Testis (tissue), 2 donors: Measurements from ENCODE around the gene CXCL6.

ENCODE experiments used
- CTCF ChIP-seq, 3 experiments: fragments of 450-650 bp in 2 of 3; fragments of 200-600 bp in 1 of 3; sonication (generic) in 1 of 3; IDR thresholded peaks; one replicate each; pipeline ENCODE4 v1.5.1; 2016 to 2019; ENCODE audit warnings: antibody characterized with exemption in 3 of 3, mild to moderate bottlenecking in 2 of 3, moderate library complexity in 1 of 3
- POLR2A ChIP-seq: fragments of 450-650 bp; IDR thresholded peaks from one replicate; pipeline ENCODE4 v1.6.1; 2017; ENCODE audit warnings: antibody characterized with exemption, mild to moderate bottlenecking, moderate library complexity

GRCh38 chr4:73851293-73851692 is 14.8 kb downstream of the CXCL6 start:
- no peak for TF ChIP-seq CTCF (IDR thresholded peaks at IDR 0.05)
- no peak for TF ChIP-seq POLR2A
